Astrocyte of the cerebellum (primary cell): ENCODE data around the gene CGB3.
A peak's percentile ranks its signal among the peaks of the same experiment; 100 is the strongest.
"Not testable (repeated sequence)": the region's sequence is repeated elsewhere in the genome, so short reads cannot be mapped to it uniquely, and the experiment has no call there.

Experiments used
- DNase-seq: peaks from one replicate; pipeline ENCODE4 v3.0.0-alpha.2; 2011; ENCODE audit warnings: low read depth
- H3K4me3 ChIP-seq: 2 replicates; pipeline ENCODE4 v1.5.1; 2011; ENCODE audit warnings: mild to moderate bottlenecking, low read depth, low read length, moderate library complexity
- in situ Hi-C: cut with HindIII; loops from 2 replicates; pipeline ENCODE4 v1.10.0; 2017; ENCODE audit warnings: low sequenced_read_pairs
- TF ChIP-seq, protein P1 (sequence below): IDR thresholded peaks from 2 replicates; pipeline ENCODE4 v1.5.1; 2012; ENCODE audit warnings: low read length, low read depth, moderate library complexity, mild to moderate bottlenecking; ENCODE audit errors: missing control alignments

The CGB3 gene

DNA sequence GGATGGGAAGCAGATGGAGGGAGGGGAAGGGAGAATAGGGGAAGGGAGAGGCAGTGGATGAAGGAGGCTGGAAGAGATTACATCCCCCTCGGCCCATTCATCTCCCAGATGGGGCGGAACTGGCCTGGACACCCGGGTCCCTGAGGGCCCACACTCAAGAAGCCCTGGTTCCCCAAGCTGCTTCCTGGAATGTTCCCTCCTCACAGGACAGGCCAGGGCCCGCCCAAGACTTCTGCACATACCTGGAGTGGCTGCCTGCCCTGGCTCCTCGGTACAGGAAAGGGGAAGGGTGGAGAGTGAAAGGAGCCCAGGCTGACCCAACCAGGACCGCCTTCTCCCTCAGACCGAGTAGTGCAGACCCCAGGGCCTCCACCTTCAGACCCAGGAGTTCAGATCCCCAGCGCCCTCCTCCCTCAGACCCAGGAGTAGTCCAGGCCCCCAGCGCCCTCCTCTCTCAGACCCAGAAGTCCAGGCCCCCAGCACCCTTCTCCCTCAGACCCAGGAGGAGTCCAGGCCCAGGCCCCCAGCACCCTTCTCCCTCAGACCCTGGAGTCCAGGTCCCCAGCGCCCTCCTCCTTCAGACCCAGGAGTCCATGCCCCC is 40.0 kb upstream of the CGB3 start:
- in situ Hi-C loops: no loop called here
- TF ChIP-seq, protein P1, sequence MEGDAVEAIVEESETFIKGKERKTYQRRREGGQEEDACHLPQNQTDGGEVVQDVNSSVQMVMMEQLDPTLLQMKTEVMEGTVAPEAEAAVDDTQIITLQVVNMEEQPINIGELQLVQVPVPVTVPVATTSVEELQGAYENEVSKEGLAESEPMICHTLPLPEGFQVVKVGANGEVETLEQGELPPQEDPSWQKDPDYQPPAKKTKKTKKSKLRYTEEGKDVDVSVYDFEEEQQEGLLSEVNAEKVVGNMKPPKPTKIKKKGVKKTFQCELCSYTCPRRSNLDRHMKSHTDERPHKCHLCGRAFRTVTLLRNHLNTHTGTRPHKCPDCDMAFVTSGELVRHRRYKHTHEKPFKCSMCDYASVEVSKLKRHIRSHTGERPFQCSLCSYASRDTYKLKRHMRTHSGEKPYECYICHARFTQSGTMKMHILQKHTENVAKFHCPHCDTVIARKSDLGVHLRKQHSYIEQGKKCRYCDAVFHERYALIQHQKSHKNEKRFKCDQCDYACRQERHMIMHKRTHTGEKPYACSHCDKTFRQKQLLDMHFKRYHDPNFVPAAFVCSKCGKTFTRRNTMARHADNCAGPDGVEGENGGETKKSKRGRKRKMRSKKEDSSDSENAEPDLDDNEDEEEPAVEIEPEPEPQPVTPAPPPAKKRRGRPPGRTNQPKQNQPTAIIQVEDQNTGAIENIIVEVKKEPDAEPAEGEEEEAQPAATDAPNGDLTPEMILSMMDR: no peak
- no peak for DNase-seq
- H3K4me3 ChIP-seq: peak overlapping the region; percentile 32

DNA sequence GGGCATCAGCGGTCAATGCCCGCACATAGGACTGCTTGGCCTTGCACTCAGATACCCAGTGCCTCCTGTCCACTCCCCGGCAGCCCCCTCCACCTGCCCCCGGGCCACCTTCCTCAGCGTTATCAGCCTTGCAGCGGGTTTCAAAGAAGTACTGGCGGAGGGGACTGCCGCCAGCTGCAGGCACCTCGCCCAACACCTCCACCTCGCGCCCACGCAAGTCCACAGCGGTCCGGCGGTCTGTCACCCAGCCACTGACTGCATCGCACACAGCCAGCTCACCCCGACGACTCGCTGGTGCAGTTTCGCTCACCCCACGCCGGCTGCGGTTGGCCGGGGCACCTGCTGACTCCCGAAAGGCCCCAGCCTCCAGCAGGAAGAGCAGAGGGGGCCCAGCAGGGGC is 37.3 kb upstream of the CGB3 start:
- TF ChIP-seq, protein P1: no peak
- H3K4me3 ChIP-seq: no peak overlapping the region
- in situ Hi-C loops: no loop called here
- DNase-seq: no peak

DNA sequence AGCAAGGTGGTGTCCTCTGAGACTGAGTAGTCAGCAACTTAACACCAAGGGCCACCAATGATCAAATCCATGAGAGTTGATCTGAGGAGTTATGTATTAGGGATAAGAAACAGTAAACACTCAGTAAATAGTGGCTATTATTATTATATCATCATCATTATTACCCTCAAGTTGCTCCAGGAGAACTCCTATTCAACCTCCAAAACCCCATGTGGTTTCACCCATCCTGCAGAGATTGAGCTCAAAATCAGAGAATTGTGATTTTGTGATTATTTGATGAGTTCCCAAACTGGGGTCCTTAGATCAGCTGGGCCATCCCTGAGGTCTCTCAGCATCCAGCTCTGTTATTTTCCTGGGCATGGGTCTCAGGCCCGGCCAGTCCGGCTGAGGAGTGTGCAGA is 36.9 kb upstream of the CGB3 start:
- in situ Hi-C loops: no loop called here
- DNase-seq: no peak
- no peak overlapping the region for H3K4me3 ChIP-seq
- TF ChIP-seq, protein P1: no peak

DNA sequence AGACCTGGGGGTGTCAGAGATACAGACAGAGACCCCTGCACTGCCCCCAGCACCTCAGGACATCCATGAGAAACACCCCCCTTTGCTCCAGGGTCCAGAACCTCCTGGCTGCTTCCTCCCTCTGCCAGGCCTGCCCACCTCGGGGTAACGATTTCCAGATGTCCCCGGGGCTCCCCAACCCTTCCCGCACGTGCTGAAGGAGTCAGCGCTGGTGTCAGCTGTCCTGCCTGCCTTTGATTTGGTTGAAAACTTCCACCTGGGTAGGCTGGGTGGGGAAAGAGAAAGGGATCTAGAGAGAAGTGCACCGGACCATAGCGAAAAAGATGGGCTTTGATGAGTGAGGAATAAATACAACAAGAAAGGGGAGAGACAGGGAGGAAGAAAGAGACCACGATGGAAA is 34.9 kb upstream of the CGB3 start:
- no peak overlapping the region for H3K4me3 ChIP-seq
- in situ Hi-C loops: no loop called here
- TF ChIP-seq, protein P1: no peak
- DNase-seq: no peak

DNA sequence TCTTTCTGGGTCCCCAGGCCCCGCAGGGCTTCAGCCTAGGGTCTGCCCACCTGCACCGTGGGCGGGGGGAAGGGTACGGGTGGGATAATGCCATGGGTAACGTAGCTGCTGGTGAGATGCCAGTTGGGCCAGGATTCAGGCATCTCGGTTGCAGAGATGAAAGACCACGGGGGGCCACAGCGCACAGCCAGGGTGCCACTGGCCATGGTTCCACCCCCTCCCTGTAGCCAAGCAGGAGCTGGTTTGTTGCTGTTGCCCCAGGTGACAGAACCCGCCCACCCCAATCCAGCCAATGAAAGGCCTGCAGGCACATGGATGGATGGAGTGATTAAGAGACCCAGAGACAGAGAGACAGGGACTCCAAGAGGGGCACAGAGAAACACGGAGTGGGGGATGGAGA is 34.4 kb upstream of the CGB3 start:
- in situ Hi-C loops: no loop called here
- no peak overlapping the region for H3K4me3 ChIP-seq
- TF ChIP-seq, protein P1: no peak
- DNase-seq: peak; percentile 18

DNA sequence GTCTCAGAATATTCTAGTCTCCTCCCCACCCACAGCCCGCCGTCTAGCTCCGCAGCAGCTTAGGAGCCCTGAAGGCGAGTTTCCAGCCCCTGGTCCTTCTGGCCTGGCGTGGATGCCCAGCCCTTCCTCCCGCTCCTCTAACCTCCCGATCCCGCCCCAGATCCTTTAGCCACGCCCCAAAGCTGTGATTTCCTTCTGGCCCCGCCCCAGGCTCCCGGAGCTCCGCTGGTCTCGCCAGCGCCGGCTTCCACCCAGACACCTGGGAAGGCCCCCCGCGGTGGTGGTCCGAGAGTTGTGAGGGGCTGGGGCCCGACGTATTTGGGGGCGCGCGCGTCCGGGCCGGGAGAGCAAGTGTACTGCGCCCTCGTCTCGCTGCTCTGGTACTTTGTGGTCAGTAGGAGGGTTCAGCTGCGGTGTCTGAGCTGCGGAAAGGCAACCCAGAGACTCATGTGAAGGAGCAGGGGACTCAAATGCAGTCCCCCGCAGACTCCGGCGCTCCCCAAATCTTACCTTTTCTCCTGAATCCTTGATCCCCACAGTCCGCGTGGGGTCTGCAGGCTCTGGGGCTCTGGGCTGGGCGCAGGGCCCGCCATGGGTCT is 33.6 kb upstream of the CGB3 start, which contains the start of gene CGB7:
Gene CGB7 (minus strand): TSS at position 114 of the 599 bp plus-strand sequence. CDS start 2,374 bp downstream, outside the sequence.
- in situ Hi-C loops: no loop called here
- DNase-seq: no peak
- H3K4me3 ChIP-seq: peak within 1 kb of the TSS; percentile 53
- TF ChIP-seq, protein P1: no peak

DNA sequence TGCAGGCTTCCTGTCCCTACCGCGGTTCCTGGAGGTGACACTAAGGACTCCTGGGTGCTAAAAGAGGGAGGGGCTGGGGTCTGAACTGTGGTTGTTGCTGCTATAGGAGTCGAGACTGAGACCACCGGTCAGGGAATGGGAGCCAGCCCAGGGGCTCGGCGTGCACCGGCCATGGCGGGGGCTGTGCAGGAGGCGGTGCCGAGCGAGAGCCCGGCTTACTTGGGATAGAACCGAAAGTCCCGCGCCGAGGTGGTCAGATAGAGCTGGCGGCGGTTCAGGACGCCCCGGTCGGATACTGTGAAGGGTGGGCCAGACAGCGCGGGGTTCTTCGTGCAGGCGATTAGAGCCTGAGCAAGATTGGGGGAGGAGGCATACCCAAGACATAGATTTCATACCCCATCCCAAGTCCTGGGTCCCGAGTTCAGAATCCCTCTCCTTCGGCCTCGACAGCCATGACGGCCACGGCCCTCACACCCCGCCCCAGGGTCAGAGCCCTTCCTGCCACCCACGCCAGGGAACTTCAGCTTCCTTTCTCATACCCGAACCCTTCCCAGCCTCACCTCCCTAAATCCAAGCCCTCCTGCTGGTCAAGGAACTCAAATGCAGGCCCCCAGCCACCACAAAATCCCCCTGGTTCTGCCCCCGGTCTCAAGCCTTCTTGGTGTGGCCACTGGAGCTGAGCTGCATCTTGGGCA is 32.9 kb upstream of the CGB3 start:
- in situ Hi-C loops, DNase-seq: not testable (repeated sequence)
- H3K4me3 ChIP-seq: peak overlapping the region; percentile 53
